Mesenchymal stem cell (in vitro differentiated cells and primary cell): ENCODE measurements around the gene CNPPD1.

Source experiments
- DNase-seq: peaks from one replicate; pipeline ENCODE4 v3.0.0-alpha.2; 2013
- H2AFZ ChIP-seq: one replicate; pipeline ENCODE4 v1.6.1; 2013; ENCODE audit warnings: low read depth, mild to moderate bottlenecking, control low read depth, inconsistent platforms, low read length, moderate library complexity
- H2AK5ac ChIP-seq: 2 replicates; pipeline ENCODE4 v1.6.1; 2013; ENCODE audit warnings: low read length, moderate library complexity, mild to moderate bottlenecking, inconsistent platforms; ENCODE audit not compliant: severe bottlenecking
- H2BK120ac ChIP-seq: one replicate; pipeline ENCODE4 v1.6.1; 2013; ENCODE audit warnings: low read depth, mild to moderate bottlenecking, inconsistent platforms, low read length, moderate library complexity
- H2BK12ac ChIP-seq, 2 experiments: one replicate each; pipeline ENCODE4 v1.6.1; 2013; ENCODE audit warnings: inconsistent platforms in 2 of 2, low read length in 2 of 2, mild to moderate bottlenecking in 2 of 2, moderate library complexity in 2 of 2, control low read depth in 1 of 2
- H2BK15ac ChIP-seq: one replicate; pipeline ENCODE4 v1.6.1; 2013; ENCODE audit warnings: mild to moderate bottlenecking, low read depth, inconsistent platforms; ENCODE audit not compliant: poor library complexity, severe bottlenecking
- H2BK5ac ChIP-seq: 2 replicates; pipeline ENCODE4 v1.6.1; 2013; ENCODE audit warnings: low read depth, mild to moderate bottlenecking, low read length, control low read depth, inconsistent platforms; ENCODE audit not compliant: poor library complexity, severe bottlenecking
- H3K14ac ChIP-seq, 2 experiments: one replicate each; pipeline ENCODE4 v1.6.1; 2013; ENCODE audit warnings: inconsistent platforms in 2 of 2, low read length in 2 of 2, control low read depth in 1 of 2, mild to moderate bottlenecking in 1 of 2, moderate library complexity in 1 of 2
- H3K18ac ChIP-seq, 2 experiments: one replicate each; pipeline ENCODE4 v1.6.1; 2013; ENCODE audit warnings: inconsistent platforms in 2 of 2, low read length in 2 of 2, control low read depth in 1 of 2, low read depth in 1 of 2, mild to moderate bottlenecking in 1 of 2
- H3K23ac ChIP-seq, 2 experiments: one replicate each; pipeline ENCODE4 v1.6.1; 2013; ENCODE audit warnings: inconsistent platforms in 2 of 2, low read length in 2 of 2, mild to moderate bottlenecking in 2 of 2, moderate library complexity in 2 of 2, control low read depth in 1 of 2
- H3K27ac ChIP-seq: 2 replicates; pipeline ENCODE4 v1.5.1; 2013; ENCODE audit warnings: mild to moderate bottlenecking, moderate library complexity, low read length, control low read depth, inconsistent platforms; ENCODE audit not compliant: poor library complexity, severe bottlenecking
- H3K27me3 ChIP-seq, 2 experiments: 2 replicates each; pipeline versions ENCODE4 v1.6.1 to v1.7.0; 2013; ENCODE audit warnings: low read length in 2 of 2, mild to moderate bottlenecking in 2 of 2, moderate library complexity in 2 of 2, control low read depth in 1 of 2, inconsistent platforms in 1 of 2; ENCODE audit not compliant: control insufficient read depth in 1 of 2, insufficient read depth in 1 of 2
- H3K36me3 ChIP-seq, 2 experiments: 2 replicates each; pipeline versions ENCODE4 v1.6.1 to v1.7.0; 2013; ENCODE audit warnings: low read length in 2 of 2, control low read depth in 1 of 2, inconsistent platforms in 1 of 2, low read depth in 1 of 2, mild to moderate bottlenecking in 1 of 2; ENCODE audit not compliant: insufficient read depth in 2 of 2, control insufficient read depth in 1 of 2
- H3K4ac ChIP-seq, 2 experiments: one replicate each; pipeline ENCODE4 v1.6.1; 2013; ENCODE audit warnings: inconsistent platforms in 2 of 2, low read length in 2 of 2, mild to moderate bottlenecking in 2 of 2, moderate library complexity in 2 of 2, control low read depth in 1 of 2, low read depth in 1 of 2
- H3K4me1 ChIP-seq: 2 replicates; pipeline ENCODE4 v1.6.1; 2013; ENCODE audit warnings: low read depth, low read length, control low read depth; ENCODE audit not compliant: control insufficient read depth, insufficient read depth
- H3K4me2 ChIP-seq: 2 replicates; pipeline ENCODE4 v1.6.1; 2013; ENCODE audit warnings: low read length, mild to moderate bottlenecking, inconsistent platforms; ENCODE audit not compliant: poor library complexity, severe bottlenecking
- H3K4me3 ChIP-seq, 2 experiments: 2 replicates each; pipeline versions ENCODE4 v1.5.1 to v1.7.0; 2013; ENCODE audit warnings: low read length in 2 of 2, mild to moderate bottlenecking in 2 of 2, control low read depth in 1 of 2, low read depth in 1 of 2; ENCODE audit not compliant: insufficient read depth in 1 of 2
- H3K79me1 ChIP-seq: replicated peaks from 2 replicates; pipeline ENCODE4 v1.6.1; 2013; ENCODE audit warnings: mild to moderate bottlenecking, control low read depth, low read length, inconsistent platforms; ENCODE audit not compliant: poor library complexity, severe bottlenecking
- H3K9ac ChIP-seq: 2 replicates; pipeline ENCODE4 v1.7.0; 2013; ENCODE audit warnings: mild to moderate bottlenecking, low read length, moderate library complexity
- H3K9me3 ChIP-seq: 2 replicates; pipeline ENCODE4 v1.7.0; 2013; ENCODE audit warnings: mild to moderate bottlenecking, low read length; ENCODE audit not compliant: control insufficient read depth
- H4K8ac ChIP-seq: one replicate; pipeline ENCODE4 v1.6.1; 2013; ENCODE audit warnings: inconsistent platforms, mild to moderate bottlenecking, low read length, moderate library complexity
- H4K91ac ChIP-seq: one replicate; pipeline ENCODE4 v1.6.1; 2013; ENCODE audit warnings: mild to moderate bottlenecking, low read length, inconsistent platforms
- WGBS: methylation state at CpG from one replicate; pipeline ENCODE4 v1.1.7; 2013; ENCODE audit warnings: mixed read lengths; 5-methylcytosine and 5-hydroxymethylcytosine counted together

The CNPPD1 gene

GRCh38 chr2:219218217-219218731 is 41.5 kb upstream of the CNPPD1 start:
- peak overlapping the region; percentile 79 to 95 for H3K18ac ChIP-seq
- H3K4me3 ChIP-seq: peak overlapping the region; percentile 59 to 72
- H3K27me3 ChIP-seq: no peaks in the 10 kb centered on the region
- no peaks in the 10 kb centered on the region for H3K9me3 ChIP-seq
- under 1% methylated on average over 37 of the region's 37 CpGs for WGBS
- peak overlapping the region; percentile 86 for H3K27ac ChIP-seq
- H3K4me2 ChIP-seq: peak overlapping the region; percentile 92
- H2BK5ac ChIP-seq: peak overlapping the region; percentile 21
- H3K4me1 ChIP-seq: peaks cover 15% of the 10 kb centered on the region
- peak overlapping the region; percentile 75 for H2AFZ ChIP-seq
- peak overlapping the region; percentile 93 for H3K9ac ChIP-seq
- no peak overlapping the region for H2AK5ac ChIP-seq
- H3K4ac ChIP-seq: peak overlapping the region; percentile 83 to 89
- H2BK120ac ChIP-seq: peak overlapping the region; percentile 74
- H3K23ac ChIP-seq: peak overlapping the region; percentile 18 to 31
- peaks cover 66 to 74% of the 10 kb centered on the region in 2 experiments for H3K36me3 ChIP-seq
- peaks cover 19% of the 10 kb centered on the region for H3K79me1 ChIP-seq
- H2BK12ac ChIP-seq: peak overlapping the region; percentile 11 to 64
- peak overlapping the region; percentile 95 for H2BK15ac ChIP-seq
- H3K14ac ChIP-seq: peak overlapping the region in 1 of 2 experiments; percentile 88
- H4K91ac ChIP-seq: peak overlapping the region; percentile 88
- peak overlapping the region; percentile 88 for H4K8ac ChIP-seq
- peak; percentile 92 for DNase-seq

- Histone ChIP-seq H3K9ac (peak overlapping the region; percentile 53), H2BK12ac (peak overlapping the region in 1 of 2 experiments; percentile 47), H3K9me3 (no peaks in the 10 kb centered on the region), H3K27me3 (no peaks in the 10 kb centered on the region), H3K36me3 (peaks cover 63 to 72% of the 10 kb centered on the region in 2 experiments), H2AFZ (no peak overlapping the region), H2BK5ac (no peak overlapping the region), H3K23ac (no peak overlapping the region), H2BK120ac (no peak overlapping the region), H4K8ac (no peak overlapping the region), H3K4ac (no peak overlapping the region), H3K4me2 (no peak overlapping the region), H3K18ac (no peak overlapping the region), H3K4me1 (peaks cover 15% of the 10 kb centered on the region), H3K27ac (no peak overlapping the region), H4K91ac (no peak overlapping the region), H3K79me1 (peaks cover 17% of the 10 kb centered on the region), H3K14ac (peak overlapping the region in 1 of 2 experiments; percentile 48), H3K4me3 (no peak overlapping the region), H2BK15ac (no peak overlapping the region), H2AK5ac (no peak overlapping the region)
- no peak for DNase-seq
- WGBS: 97% methylated on average over 6 of the region's 6 CpGs
Observed at GRCh38 chr2:219216535-219216915, 39.8 kb upstream of the CNPPD1 start.

GRCh38 chr2:219215871-219216534 is 39.3 kb upstream of the CNPPD1 start:
- Histone ChIP-seq H2BK12ac (peak overlapping the region in 1 of 2 experiments; percentile 7), H3K14ac (peak overlapping the region in 1 of 2 experiments; percentile 48), H3K36me3 (peaks cover 58 to 72% of the 10 kb centered on the region in 2 experiments), H4K91ac (no peak overlapping the region), H3K4ac (peak overlapping the region in 1 of 2 experiments; percentile 52), H3K9ac (peak overlapping the region; percentile 53), H2AK5ac (no peak overlapping the region), H3K4me3 (no peak overlapping the region), H2BK120ac (no peak overlapping the region), H3K27me3 (no peaks in the 10 kb centered on the region), H2BK15ac (no peak overlapping the region), H3K9me3 (no peaks in the 10 kb centered on the region), H3K4me1 (peaks cover 15% of the 10 kb centered on the region), H2BK5ac (no peak overlapping the region), H4K8ac (no peak overlapping the region), H3K18ac (no peak overlapping the region), H3K23ac (no peak overlapping the region), H3K4me2 (no peak overlapping the region), H3K79me1 (peaks cover 17% of the 10 kb centered on the region), H2AFZ (no peak overlapping the region), H3K27ac (no peak overlapping the region)
- no peak for DNase-seq
- 95% methylated on average over 27 of the region's 27 CpGs for WGBS

GRCh38 chr2:219214786-219215185 is 38.1 kb upstream of the CNPPD1 start:
- no peak overlapping the region for H3K9ac ChIP-seq
- H2BK120ac ChIP-seq: no peak overlapping the region
- H3K23ac ChIP-seq: no peak overlapping the region
- no peak overlapping the region for H3K14ac ChIP-seq
- H4K8ac ChIP-seq: no peak overlapping the region
- H3K18ac ChIP-seq: no peak overlapping the region
- no peak overlapping the region for H3K4ac ChIP-seq
- no peak overlapping the region for H3K4me3 ChIP-seq
- no peak overlapping the region for H4K91ac ChIP-seq
- H3K27me3 ChIP-seq: no peaks in the 10 kb centered on the region
- peaks cover 15% of the 10 kb centered on the region for H3K4me1 ChIP-seq
- no peak overlapping the region for H3K27ac ChIP-seq
- DNase-seq: no peak
- no peak overlapping the region for H3K4me2 ChIP-seq
- no peak overlapping the region for H2AK5ac ChIP-seq
- H2BK12ac ChIP-seq: no peak overlapping the region
- no peak overlapping the region for H2BK15ac ChIP-seq
- H2BK5ac ChIP-seq: no peak overlapping the region
- peaks cover 58 to 72% of the 10 kb centered on the region in 2 experiments for H3K36me3 ChIP-seq
- WGBS: 96% methylated on average over 6 of the region's 6 CpGs
- no peaks in the 10 kb centered on the region for H3K9me3 ChIP-seq
- H2AFZ ChIP-seq: no peak overlapping the region
- H3K79me1 ChIP-seq: peaks cover 17% of the 10 kb centered on the region
